WTC11 (cell line): ENCODE results near the gene DUSP19. TPM values are rescaled to one million over a fixed set of nuclear protein-coding genes. Genes with fewer than 3 reads are reported as not detected.

Source experiments
- ATAC-seq: fragments of 200-7000 bp; cut with Tn5 transposase; 2 replicates; pipeline ENCODE4 v1.10.0; 2021; ENCODE audit warnings: mild to moderate bottlenecking, moderate library complexity
- CTCF ChIA-PET: fragments of 300-600 bp; sonication (Branson Sonifier 250); formaldehyde crosslinking; loops from one replicate; lab custom pipeline; 2021; ENCODE audit warnings: antibody characterized with exemption; lab: Charles Lee
- POLR2A ChIA-PET: fragments of 350-600 bp; sonication (Branson Sonifier 250); formaldehyde crosslinking; loops from one replicate; lab custom pipeline; 2021; ENCODE audit warnings: antibody characterized with exemption; lab: Charles Lee
- DNase-seq: peaks from one replicate; pipeline ENCODE4 v3.0.0; 2021; ENCODE audit warnings: low spot score
- H3K27ac Mint-ChIP-seq: 2 replicates; pipeline ENCODE4 v1.8.0; 2021; ENCODE audit warnings: mixed read lengths
- H3K27me3 Mint-ChIP-seq: 2 replicates; pipeline ENCODE4 v1.8.0; 2021; ENCODE audit warnings: low read depth, mild to moderate bottlenecking, moderate library complexity, mixed read lengths
- H3K36me3 Mint-ChIP-seq: 2 replicates; pipeline ENCODE4 v1.8.0; 2021; ENCODE audit warnings: mixed read lengths
- H3K4me1 Mint-ChIP-seq: 2 replicates; pipeline ENCODE4 v1.8.0; 2022; ENCODE audit warnings: mixed read lengths
- H3K4me3 Mint-ChIP-seq: 2 replicates; pipeline ENCODE4 v1.8.0; 2021; ENCODE audit warnings: mild to moderate bottlenecking, moderate library complexity, mixed read lengths
- H3K9me3 Mint-ChIP-seq: 2 replicates; pipeline ENCODE4 v1.8.0; 2021; ENCODE audit warnings: mixed read lengths
- CBFB ChIP-seq: sonication (generic); formaldehyde crosslinking; IDR thresholded peaks from 2 replicates; pipeline ENCODE4 v1.8.1; 2022; ENCODE audit warnings: mild to moderate bottlenecking, low read depth, missing genetic modification reagents
- ETV6 ChIP-seq: sonication (generic); formaldehyde crosslinking; IDR thresholded peaks from 2 replicates; pipeline ENCODE4 v1.8.1; 2022; ENCODE audit warnings: mild to moderate bottlenecking, missing genetic modification reagents
- GRHL2 ChIP-seq: fragments of 250-450 bp; sonication (Bioruptor Pico); IDR thresholded peaks from 2 replicates; pipeline ENCODE4 v1.8.0; 2022; ENCODE audit warnings: mild to moderate bottlenecking, moderate library complexity; ENCODE audit not compliant: insufficient replicate concordance, severe bottlenecking
- JAZF1 ChIP-seq: fragments of 250-450 bp; sonication (Bioruptor Pico); IDR thresholded peaks from 2 replicates; pipeline ENCODE4 v1.9.0; 2021; ENCODE audit warnings: moderate library complexity, mild to moderate bottlenecking, inconsistent platforms
- KAT7 ChIP-seq: sonication (generic); formaldehyde crosslinking; IDR thresholded peaks from 2 replicates; pipeline ENCODE4 v1.8.1; 2023; ENCODE audit warnings: missing genetic modification reagents, mild to moderate bottlenecking, borderline replicate concordance
- NR3C1 ChIP-seq: sonication (generic); formaldehyde crosslinking; conservative IDR thresholded peaks from 2 replicates; pipeline ENCODE4 v1.8.1; 2023; ENCODE audit warnings: low read depth, mild to moderate bottlenecking, missing genetic modification reagents
- PRRX2 ChIP-seq: fragments of 250-450 bp; sonication (Bioruptor Pico); IDR thresholded peaks from 2 replicates; pipeline ENCODE4 v1.8.0; 2021; ENCODE audit warnings: mild to moderate bottlenecking
- SMAD4 ChIP-seq: sonication (generic); formaldehyde crosslinking; IDR thresholded peaks from 2 replicates; pipeline ENCODE4 v1.8.0; 2022; ENCODE audit warnings: mild to moderate bottlenecking, missing genetic modification reagents
- SOX15 ChIP-seq: fragments of 250-450 bp; sonication (Bioruptor Pico); IDR thresholded peaks from 2 replicates; pipeline ENCODE4 v1.9.0; 2021; ENCODE audit warnings: mild to moderate bottlenecking
- SP1 ChIP-seq: sonication (generic); formaldehyde crosslinking; conservative IDR thresholded peaks from 2 replicates; pipeline ENCODE4 v1.8.1; 2022; ENCODE audit warnings: missing genetic modification reagents
- total RNA-seq: library from RNA; stranded (reverse); gene quantifications from 3 replicates; pipeline ENCODE4 v1.2.3, GENCODE V29; 2021
- TF ChIP-seq, protein P1 (sequence below): fragments of 250-450 bp; sonication (Bioruptor Pico); IDR thresholded peaks from 2 replicates; pipeline ENCODE4 v2.1.2; 2022; ENCODE audit warnings: mild to moderate bottlenecking, moderate library complexity
- TF ChIP-seq, protein P2 (sequence below): sonication (generic); formaldehyde crosslinking; IDR thresholded peaks from 2 replicates; pipeline ENCODE4 v1.8.1; 2022; ENCODE audit warnings: missing genetic modification reagents, borderline replicate concordance
- TF ChIP-seq, protein P3 (sequence below): sonication (generic); formaldehyde crosslinking; IDR thresholded peaks from 2 replicates; pipeline ENCODE4 v1.8.1; 2023; ENCODE audit warnings: mild to moderate bottlenecking, missing genetic modification reagents
- TF ChIP-seq, protein P4 (sequence below): fragments of 250-450 bp; sonication (Bioruptor Pico); IDR thresholded peaks from 2 replicates; pipeline ENCODE4 v1.9.0; 2021; ENCODE audit warnings: moderate library complexity, mild to moderate bottlenecking, inconsistent platforms, borderline replicate concordance
- TF ChIP-seq, protein P5 (sequence below): sonication (generic); formaldehyde crosslinking; IDR thresholded peaks from 2 replicates; pipeline ENCODE4 v1.8.1; 2023; ENCODE audit warnings: mild to moderate bottlenecking, missing genetic modification reagents, moderate library complexity
- TF ChIP-seq, protein P6 (sequence below): fragments of 250-450 bp; sonication (Bioruptor Pico); IDR thresholded peaks from 2 replicates; pipeline ENCODE4 v1.9.0; 2021; ENCODE audit warnings: mild to moderate bottlenecking
- TF ChIP-seq, protein P7 (sequence below): fragments of 250-450 bp; sonication (Bioruptor Pico); conservative IDR thresholded peaks from 2 replicates; pipeline ENCODE4 v1.9.0; 2021; ENCODE audit warnings: mild to moderate bottlenecking
- TF ChIP-seq, protein P8 (sequence below): sonication (generic); formaldehyde crosslinking; IDR thresholded peaks from 2 replicates; pipeline ENCODE4 v1.8.0; 2022; ENCODE audit warnings: mild to moderate bottlenecking, missing genetic modification reagents

The DUSP19 gene
- total RNA-seq, 1 experiment from 2014 or later, result 3.9 TPM

DNA sequence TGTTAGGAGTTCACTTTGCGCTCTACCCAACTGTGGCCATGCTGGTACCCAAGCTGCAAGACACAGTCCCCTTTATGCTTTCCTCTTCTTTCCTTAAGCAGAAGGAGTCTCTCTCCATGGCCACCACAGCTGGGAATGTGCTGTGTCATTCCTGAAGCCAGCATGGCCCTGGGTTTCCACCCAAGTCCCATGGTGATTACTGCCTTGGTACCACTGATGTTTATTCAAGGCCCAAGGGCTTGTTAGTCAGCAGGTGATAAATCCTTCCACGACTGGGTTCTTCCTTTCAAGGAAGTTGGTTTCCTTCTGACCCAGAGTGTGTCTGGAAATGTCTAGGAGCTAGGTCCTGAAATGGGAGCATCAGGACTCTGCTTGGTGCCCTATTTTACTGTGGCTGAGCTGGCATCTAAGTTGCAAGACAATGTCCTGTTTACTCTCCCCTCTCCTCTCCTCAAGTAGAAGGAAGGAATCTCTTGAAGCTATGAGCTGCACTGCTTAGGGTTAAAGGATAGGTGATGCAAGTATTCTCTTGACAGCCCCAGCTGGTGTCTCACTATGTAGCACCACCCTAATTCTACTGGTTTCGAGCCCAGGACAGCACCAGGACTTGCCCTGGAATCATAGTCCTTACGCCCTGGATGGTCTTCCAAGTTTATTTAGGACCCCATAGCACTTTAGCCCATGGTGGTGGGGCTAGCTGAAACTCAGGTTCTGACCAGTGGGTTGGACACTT, 27.0 kb downstream of the DUSP19 start (continued):
- no peak for TF ChIP-seq ETV6 (CRISPR knock-in tag)
- no peak for TF ChIP-seq GRHL2 (CRISPR knock-in tag)
- TF ChIP-seq, protein P1, sequence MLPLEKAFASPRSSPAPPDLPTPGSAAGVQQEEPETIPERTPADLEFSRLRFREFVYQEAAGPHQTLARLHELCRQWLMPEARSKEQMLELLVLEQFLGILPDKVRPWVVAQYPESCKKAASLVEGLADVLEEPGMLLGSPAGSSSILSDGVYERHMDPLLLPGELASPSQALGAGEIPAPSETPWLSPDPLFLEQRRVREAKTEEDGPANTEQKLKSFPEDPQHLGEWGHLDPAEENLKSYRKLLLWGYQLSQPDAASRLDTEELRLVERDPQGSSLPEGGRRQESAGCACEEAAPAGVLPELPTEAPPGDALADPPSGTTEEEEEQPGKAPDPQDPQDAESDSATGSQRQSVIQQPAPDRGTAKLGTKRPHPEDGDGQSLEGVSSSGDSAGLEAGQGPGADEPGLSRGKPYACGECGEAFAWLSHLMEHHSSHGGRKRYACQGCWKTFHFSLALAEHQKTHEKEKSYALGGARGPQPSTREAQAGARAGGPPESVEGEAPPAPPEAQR, result no peak

DNA sequence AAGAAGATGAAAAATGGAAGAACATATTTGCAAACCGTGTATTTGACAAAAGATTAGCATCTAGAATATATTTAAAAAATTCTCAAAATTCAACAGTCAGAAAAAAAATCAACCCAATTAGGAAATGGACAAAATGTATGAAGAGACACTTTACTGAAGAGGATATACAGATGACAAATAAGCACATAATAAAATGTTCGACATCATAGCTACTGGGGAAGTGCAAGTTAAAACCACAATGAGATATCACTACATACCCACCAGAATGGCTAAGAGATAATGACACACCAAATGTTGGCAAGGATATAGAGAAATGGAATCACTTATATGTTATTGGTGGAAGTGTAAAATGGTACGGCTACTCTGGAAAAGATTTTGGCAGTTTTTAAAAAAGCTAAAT, 34.0 kb downstream of the DUSP19 start:
- ATAC-seq, result no peak
- H3K9me3 Mint-ChIP-seq, result no peaks in the 10 kb centered on the region
- CTCF ChIA-PET, result no interaction called here
- no peaks in the 10 kb centered on the region for H3K36me3 Mint-ChIP-seq
- DNase-seq, result no peak
- H3K27ac Mint-ChIP-seq, result no peak overlapping the region
- H3K27me3 Mint-ChIP-seq, result no peaks in the 10 kb centered on the region
- no peak overlapping the region for H3K4me3 Mint-ChIP-seq
- TF ChIP-seq CBFB (CRISPR knock-in tag) (no peak), GRHL2 (CRISPR knock-in tag) (no peak), JAZF1 (CRISPR knock-in tag) (no peak), KAT7 (CRISPR knock-in tag) (no peak), SP1 (CRISPR knock-in tag) (no peak), PRRX2 (CRISPR knock-in tag) (no peak), SMAD4 (CRISPR knock-in tag) (no peak), NR3C1 (CRISPR knock-in tag) (no peak), SOX15 (CRISPR knock-in tag) (no peak)
- TF ChIP-seq, protein P2, sequence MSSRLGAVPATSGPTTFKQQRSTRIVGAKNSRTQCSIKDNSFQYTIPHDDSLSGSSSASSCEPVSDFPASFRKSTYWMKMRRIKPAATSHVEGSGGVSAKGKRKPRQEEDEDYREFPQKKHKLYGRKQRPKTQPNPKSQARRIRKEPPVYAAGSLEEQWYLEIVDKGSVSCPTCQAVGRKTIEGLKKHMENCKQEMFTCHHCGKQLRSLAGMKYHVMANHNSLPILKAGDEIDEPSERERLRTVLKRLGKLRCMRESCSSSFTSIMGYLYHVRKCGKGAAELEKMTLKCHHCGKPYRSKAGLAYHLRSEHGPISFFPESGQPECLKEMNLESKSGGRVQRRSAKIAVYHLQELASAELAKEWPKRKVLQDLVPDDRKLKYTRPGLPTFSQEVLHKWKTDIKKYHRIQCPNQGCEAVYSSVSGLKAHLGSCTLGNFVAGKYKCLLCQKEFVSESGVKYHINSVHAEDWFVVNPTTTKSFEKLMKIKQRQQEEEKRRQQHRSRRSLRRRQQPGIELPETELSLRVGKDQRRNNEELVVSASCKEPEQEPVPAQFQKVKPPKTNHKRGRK (CRISPR knock-in tag), result no peak
- TF ChIP-seq, protein P3, sequence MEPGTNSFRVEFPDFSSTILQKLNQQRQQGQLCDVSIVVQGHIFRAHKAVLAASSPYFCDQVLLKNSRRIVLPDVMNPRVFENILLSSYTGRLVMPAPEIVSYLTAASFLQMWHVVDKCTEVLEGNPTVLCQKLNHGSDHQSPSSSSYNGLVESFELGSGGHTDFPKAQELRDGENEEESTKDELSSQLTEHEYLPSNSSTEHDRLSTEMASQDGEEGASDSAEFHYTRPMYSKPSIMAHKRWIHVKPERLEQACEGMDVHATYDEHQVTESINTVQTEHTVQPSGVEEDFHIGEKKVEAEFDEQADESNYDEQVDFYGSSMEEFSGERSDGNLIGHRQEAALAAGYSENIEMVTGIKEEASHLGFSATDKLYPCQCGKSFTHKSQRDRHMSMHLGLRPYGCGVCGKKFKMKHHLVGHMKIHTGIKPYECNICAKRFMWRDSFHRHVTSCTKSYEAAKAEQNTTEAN (CRISPR knock-in tag), result no peak
- TF ChIP-seq, protein P4, sequence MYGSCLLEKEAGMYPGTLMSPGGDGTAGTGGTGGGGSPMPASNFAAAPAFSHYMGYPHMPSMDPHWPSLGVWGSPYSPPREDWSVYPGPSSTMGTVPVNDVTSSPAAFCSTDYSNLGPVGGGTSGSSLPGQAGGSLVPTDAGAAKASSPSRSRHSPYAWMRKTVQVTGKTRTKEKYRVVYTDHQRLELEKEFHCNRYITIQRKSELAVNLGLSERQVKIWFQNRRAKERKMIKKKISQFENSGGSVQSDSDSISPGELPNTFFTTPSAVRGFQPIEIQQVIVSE (CRISPR knock-in tag), result no peak
- TF ChIP-seq, protein P5, sequence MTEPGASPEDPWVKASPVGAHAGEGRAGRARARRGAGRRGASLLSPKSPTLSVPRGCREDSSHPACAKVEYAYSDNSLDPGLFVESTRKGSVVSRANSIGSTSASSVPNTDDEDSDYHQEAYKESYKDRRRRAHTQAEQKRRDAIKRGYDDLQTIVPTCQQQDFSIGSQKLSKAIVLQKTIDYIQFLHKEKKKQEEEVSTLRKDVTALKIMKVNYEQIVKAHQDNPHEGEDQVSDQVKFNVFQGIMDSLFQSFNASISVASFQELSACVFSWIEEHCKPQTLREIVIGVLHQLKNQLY (CRISPR knock-in tag), result no peak
- TF ChIP-seq, protein P6, sequence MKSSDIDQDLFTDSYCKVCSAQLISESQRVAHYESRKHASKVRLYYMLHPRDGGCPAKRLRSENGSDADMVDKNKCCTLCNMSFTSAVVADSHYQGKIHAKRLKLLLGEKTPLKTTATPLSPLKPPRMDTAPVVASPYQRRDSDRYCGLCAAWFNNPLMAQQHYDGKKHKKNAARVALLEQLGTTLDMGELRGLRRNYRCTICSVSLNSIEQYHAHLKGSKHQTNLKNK (CRISPR knock-in tag), result no peak
- TF ChIP-seq, protein P7, sequence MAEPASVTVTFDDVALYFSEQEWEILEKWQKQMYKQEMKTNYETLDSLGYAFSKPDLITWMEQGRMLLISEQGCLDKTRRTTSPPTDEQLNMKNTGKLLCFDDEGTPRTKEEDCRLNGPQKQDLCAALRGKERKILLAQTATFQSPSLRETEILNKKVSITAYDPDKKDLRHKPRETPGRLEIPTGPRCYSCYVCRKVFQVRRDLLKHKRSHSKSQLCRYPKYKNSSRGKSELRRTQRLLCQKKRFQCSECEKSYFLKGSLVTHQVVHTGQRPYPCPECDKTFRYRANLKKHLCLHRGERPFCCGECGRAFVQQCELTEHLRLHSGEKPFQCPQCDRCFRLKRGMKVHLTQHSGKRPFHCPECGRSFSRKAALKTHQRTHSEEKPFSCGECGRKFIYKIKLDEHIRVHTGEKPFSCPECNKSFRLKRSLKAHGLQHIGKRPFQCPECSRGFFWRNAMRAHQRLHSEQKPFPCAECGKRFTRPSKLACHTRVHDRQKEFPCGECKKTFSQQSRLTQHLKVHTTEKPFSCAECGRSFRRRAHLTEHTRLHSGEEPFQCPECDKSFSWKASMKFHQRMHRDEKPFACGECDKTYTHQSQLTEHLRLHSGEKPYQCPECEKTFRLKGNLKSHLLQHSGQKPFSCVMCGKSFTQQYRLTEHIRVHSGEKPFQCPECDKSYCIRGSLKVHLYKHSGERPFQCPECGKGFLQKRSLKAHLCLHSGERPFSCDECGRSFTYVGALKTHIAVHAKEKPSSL (CRISPR knock-in tag), result no peak
- TF ChIP-seq, protein P8, sequence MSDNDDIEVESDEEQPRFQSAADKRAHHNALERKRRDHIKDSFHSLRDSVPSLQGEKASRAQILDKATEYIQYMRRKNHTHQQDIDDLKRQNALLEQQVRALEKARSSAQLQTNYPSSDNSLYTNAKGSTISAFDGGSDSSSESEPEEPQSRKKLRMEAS (CRISPR knock-in tag), result no peak
- POLR2A ChIA-PET, result no interaction called here
- no peaks in the 10 kb centered on the region for H3K4me1 Mint-ChIP-seq
